K562 (cell line): ENCODE data around the gene SCN1A. TPM values are rescaled to one million over a fixed set of nuclear protein-coding genes. Genes with fewer than 3 reads are reported as not detected.

ENCODE experiments used
- ATAC-seq: fragments of 200-7000 bp; cut with Tn5 transposase; 3 replicates; pipeline ENCODE4 v1.9.1; 2020; ENCODE audit warnings: moderate library complexity
- BruUV-seq: library from RNA; stranded (reverse); fragments of 400-500 nt; replicated peaks from 2 replicates; lab custom pipeline; 2021; lab: Mats Ljungman, UMichigan
- CTCF ChIA-PET: fragments of 300-600 bp; formaldehyde crosslinking; extraction: SDS; loops from one replicate; lab custom pipeline; 2021; ENCODE audit warnings: low intra/inter-chr PET ratio; lab: Yijun Ruan, JAX
- POLR2A ChIA-PET: fragments of 300-600, 350-650 bp; sonication (Branson Sonifier 250); formaldehyde crosslinking; extraction: SDS; loops from one replicate; lab custom pipeline; 2021; ENCODE audit warnings: antibody characterized with exemption, inconsistent platforms; lab: Yijun Ruan, JAX
- DNase-seq, 4 experiments: peaks; one replicate each; pipeline versions ENCODE4 v3.0.0 to v3.0.0-alpha.2; 2011 to 2018; ENCODE audit warnings: low spot score in 3 of 4, mixed read lengths in 3 of 4; ENCODE audit errors: extremely low read depth in 1 of 4
- FAIRE-seq: peaks from 2 replicates; lab custom pipeline; 2011; peaks lifted over from hg19 to GRCh38; lab: Jason Lieb, UNC
- H2AFZ ChIP-seq: 2 replicates; pipeline ENCODE4 v1.6.0; 2011; ENCODE audit warnings: low read depth, low read length, control low read depth, inconsistent platforms
- H3K27ac ChIP-seq: fragments of 200-600 bp; 3 replicates; pipeline ENCODE4 v1.8.0; 2011; ENCODE audit warnings: low read depth, mild to moderate bottlenecking, control low read depth, inconsistent platforms, low read length, moderate library complexity, mixed read lengths; ENCODE audit errors: extremely low read depth
- H3K27me3 ChIP-seq, 2 experiments: fragments of 300-600 bp in 1 of 2; 2 replicates in 1 of 2; 3 replicates in 1 of 2; pipeline versions ENCODE4 v1.6.0 to v1.8.0; 2011; ENCODE audit warnings: inconsistent platforms in 2 of 2, low read length in 2 of 2, mild to moderate bottlenecking in 1 of 2, mixed read lengths in 1 of 2, moderate library complexity in 1 of 2; ENCODE audit not compliant: control insufficient read depth in 2 of 2, insufficient read depth in 2 of 2
- H3K36me3 ChIP-seq: fragments of 300-600 bp; 3 replicates; pipeline ENCODE4 v1.8.0; 2011; ENCODE audit warnings: mild to moderate bottlenecking, low read length, inconsistent platforms; ENCODE audit not compliant: control insufficient read depth, insufficient read depth
- H3K4me1 ChIP-seq, 2 experiments: fragments of 200-600 bp in 1 of 2; replicated peaks in 1 of 2; 2 replicates in 1 of 2; 3 replicates in 1 of 2; pipeline versions ENCODE4 v1.5.1 to v1.8.0; 2011; ENCODE audit warnings: inconsistent platforms in 2 of 2, low read length in 2 of 2, mild to moderate bottlenecking in 1 of 2, mixed read lengths in 1 of 2, moderate library complexity in 1 of 2; ENCODE audit not compliant: control insufficient read depth in 2 of 2, insufficient read depth in 2 of 2
- H3K4me2 ChIP-seq: 2 replicates; pipeline ENCODE4 v1.6.1; 2011; ENCODE audit warnings: low read length, control low read depth, inconsistent platforms, mixed read lengths; ENCODE audit not compliant: insufficient read depth
- H3K4me3 ChIP-seq: fragments of 200-600 bp; sonication (generic), shearing (Covaris generic); 2 replicates; pipeline ENCODE4 v1.5.1; 2016; ENCODE audit warnings: control low read depth, inconsistent platforms
- H3K79me2 ChIP-seq: fragments of 200-600 bp; 3 replicates; pipeline ENCODE4 v1.8.0; 2011; ENCODE audit warnings: low read length, inconsistent platforms; ENCODE audit not compliant: control insufficient read depth, insufficient read depth
- H3K9ac ChIP-seq, 2 experiments: 2 replicates each; pipeline versions ENCODE4 v1.6.0 to v1.6.1; 2011; ENCODE audit warnings: low read depth in 2 of 2, low read length in 2 of 2, control low read depth in 1 of 2, inconsistent platforms in 1 of 2, mild to moderate bottlenecking in 1 of 2, mixed read lengths in 1 of 2; ENCODE audit not compliant: insufficient read depth in 1 of 2
- H3K9me1 ChIP-seq: one replicate; pipeline ENCODE4 v1.6.0; 2011; ENCODE audit warnings: inconsistent platforms, mild to moderate bottlenecking, low read length, moderate library complexity; ENCODE audit not compliant: control insufficient read depth, insufficient read depth
- H3K9me3 ChIP-seq: replicated peaks from 2 replicates; pipeline ENCODE4 v1.5.1; 2011; ENCODE audit warnings: low read depth, low read length, inconsistent platforms; ENCODE audit not compliant: control insufficient read depth, insufficient read depth
- H4K20me1 ChIP-seq: replicated peaks from 2 replicates; pipeline ENCODE4 v1.6.1; 2011; ENCODE audit warnings: low read length, inconsistent platforms, mixed read lengths; ENCODE audit not compliant: control insufficient read depth, insufficient read depth
- ELF1 ChIP-seq: fragments of 200-800 bp; sonication (Bioruptor generic); IDR thresholded peaks from 2 replicates; pipeline ENCODE4 v1.6.1; 2016; ENCODE audit warnings: missing genetic modification characterization, missing compliant biosample characterization
- POLR2A ChIP-seq: fragments of 450-650 bp; conservative IDR thresholded peaks from 2 replicates; pipeline ENCODE4 v1.6.1; 2016
- POLR3A ChIP-seq: IDR thresholded peaks from 2 replicates; pipeline ENCODE4 v1.6.1; 2011; ENCODE audit warnings: borderline replicate concordance, mild to moderate bottlenecking, moderate library complexity; ENCODE audit not compliant: insufficient read length, insufficient read depth; ENCODE audit errors: extremely low read depth
- RBM14 ChIP-seq: fragments of 200-400 bp; formaldehyde crosslinking; IDR thresholded peaks from 2 replicates; pipeline ENCODE4 v1.6.1; 2018; ENCODE audit warnings: low read depth, mild to moderate bottlenecking, low read length, moderate library complexity, borderline replicate concordance; ENCODE audit not compliant: insufficient read depth
- ZNF408 ChIP-seq: fragments of 250-450 bp; sonication (Bioruptor Pico); IDR thresholded peaks from 2 replicates; pipeline ENCODE4 v1.4.0; 2020; ENCODE audit warnings: low read depth, mild to moderate bottlenecking, moderate library complexity
- ZNF551 ChIP-seq: fragments of 250-450 bp; sonication (Bioruptor Pico); IDR thresholded peaks from 2 replicates; pipeline ENCODE4 v1.5.0; 2021; ENCODE audit warnings: mild to moderate bottlenecking, moderate library complexity
- ZSCAN32 ChIP-seq: fragments of 450-650 bp; formaldehyde crosslinking; IDR thresholded peaks from 2 replicates; pipeline ENCODE4 v1.4.0; 2020; ENCODE audit warnings: mild to moderate bottlenecking, moderate library complexity
- WGBS: fragments of 100-300 bp; shearing (Covaris generic); methylation state at CpG from one replicate; pipeline ENCODE4 v1.1.6; 2016; ENCODE audit warnings: low coverage, mixed read lengths; ENCODE audit not compliant: insufficient coverage; ENCODE audit errors: missing lambda C conversion rate; 5-methylcytosine and 5-hydroxymethylcytosine counted together
- in situ Hi-C: fragments of 300-500 bp; cut with MboI; formaldehyde crosslinking; loops from 4 replicates; pipeline ENCODE4 v1.15.0; 2018; ENCODE audit warnings: inconsistent platforms, mixed read lengths
- intact Hi-C: fragments of 100-400 bp; cut with micrococcal nuclease; formaldehyde crosslinking; loops from 2 replicates; pipeline ENCODE4 v1.14.2; 2022
- polyA plus RNA-seq, 8 experiments: library from polyadenylated mRNA; depleted of rRNA in 4 of 8; stranded (reverse) in 5 of 8; unstranded in 3 of 8; fragments of >200 nt; fragmentation: Nextera tagmentation in 2 of 8; fragmentation: Illumina TruSeq in 1 of 8; extraction: Ambion mirVana in 2 of 8; extraction: Trizol in 1 of 8; gene quantifications; 2 replicates each; pipeline versions ENCODE4 v1.2.1 to v1.2.3, GENCODE V29; 2011 to 2014; ENCODE audit warnings: inconsistent platforms in 1 of 8, missing spikeins in 1 of 8
- total RNA-seq, 7 experiments: library from RNA; depleted of rRNA in 6 of 7; stranded (reverse); fragments of >200 nt in 6 of 7; fragmentation: Illumina TruSeq in 2 of 7; extraction: Trizol in 2 of 7; gene quantifications; 2 replicates each; pipeline versions ENCODE4 v1.2.1 to v1.2.3, GENCODE V29; 2011 to 2021; ENCODE audit warnings: low replicate concordance in 1 of 7
- TF ChIP-seq, protein P1 (sequence below): fragments of 150-350 bp; conservative IDR thresholded peaks from 2 replicates; pipeline ENCODE4 v1.6.1; 2014; ENCODE audit warnings: low read length
- TF ChIP-seq, protein P2 (sequence below), 2 experiments: fragments of 450-650 bp; IDR thresholded peaks; 2 replicates each; pipeline ENCODE4 v1.6.1; 2018; ENCODE audit warnings: mild to moderate bottlenecking in 2 of 2, low read depth in 1 of 2; ENCODE audit not compliant: partially characterized antibody in 2 of 2
- TF ChIP-seq, protein P3 (sequence below), 3 experiments: fragments of 200-800 bp in 1 of 3; sonication (Bioruptor generic) in 1 of 3; sonication (generic) in 1 of 3; formaldehyde crosslinking in 1 of 3; IDR thresholded peaks; 2 replicates each; pipeline versions ENCODE4 v1.6.1 to v1.8.0; 2016 to 2022; ENCODE audit warnings: mild to moderate bottlenecking in 2 of 3, missing compliant biosample characterization in 2 of 3, missing genetic modification characterization in 2 of 3, missing genetic modification reagents in 1 of 3

Gene SCN1A
- total and polyA plus RNA-seq, 9 of the 15 experiments (the other 6 are each of a cell fraction or from before 2014, with no cell fraction given): not detected

DNA sequence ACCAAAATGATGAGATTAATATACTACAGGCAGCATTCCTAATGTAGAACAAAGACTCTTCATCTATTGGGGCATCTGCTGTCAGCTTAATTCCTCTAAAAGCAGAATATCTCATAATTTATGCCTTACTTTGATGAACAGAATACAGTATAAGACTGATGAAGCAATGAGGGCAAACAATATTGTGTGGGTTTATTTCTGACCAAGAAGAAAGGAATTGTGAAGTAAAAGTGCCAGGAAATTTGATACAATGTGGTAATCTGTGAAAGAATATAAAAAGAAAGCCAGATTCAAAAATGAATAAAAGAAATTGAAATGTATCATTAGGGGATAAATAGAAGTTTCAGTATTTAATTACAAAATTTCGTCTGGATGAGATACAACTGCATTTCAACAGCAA is 95.5 kb downstream of the SCN1A start:
- CTCF ChIA-PET: no interaction called here
- H3K9me3 ChIP-seq: no peaks in the 10 kb centered on the region
- 0% methylated on average over 1 of the region's 1 CpG for WGBS
- intact Hi-C loops: no loop called here
- H3K27ac ChIP-seq: no peak overlapping the region
- no peaks in the 10 kb centered on the region for H3K9me1 ChIP-seq
- no peaks in the 10 kb centered on the region for H3K79me2 ChIP-seq
- no peak overlapping the region for H3K4me2 ChIP-seq
- no peaks in the 10 kb centered on the region for H4K20me1 ChIP-seq
- FAIRE-seq (no peak), ATAC-seq (no peak), DNase-seq (no peak)
- no TSS peak for BruUV-seq
- in situ Hi-C loops: no loop called here
- no peak overlapping the region for H3K4me3 ChIP-seq
- H3K27me3 ChIP-seq: no peaks in the 10 kb centered on the region
- no peak overlapping the region for H3K9ac ChIP-seq
- POLR2A ChIA-PET: interaction anchor here (0.9 kb wide), 2 partner anchors 8 to 11 kb away, joined by 5 to 6 read pairs; no protein-coding TSS in a partner anchor
- no peaks in the 10 kb centered on the region for H3K36me3 ChIP-seq
- H2AFZ ChIP-seq: no peak overlapping the region
- no peaks in the 10 kb centered on the region for H3K4me1 ChIP-seq
- TF ChIP-seq, protein P1, sequence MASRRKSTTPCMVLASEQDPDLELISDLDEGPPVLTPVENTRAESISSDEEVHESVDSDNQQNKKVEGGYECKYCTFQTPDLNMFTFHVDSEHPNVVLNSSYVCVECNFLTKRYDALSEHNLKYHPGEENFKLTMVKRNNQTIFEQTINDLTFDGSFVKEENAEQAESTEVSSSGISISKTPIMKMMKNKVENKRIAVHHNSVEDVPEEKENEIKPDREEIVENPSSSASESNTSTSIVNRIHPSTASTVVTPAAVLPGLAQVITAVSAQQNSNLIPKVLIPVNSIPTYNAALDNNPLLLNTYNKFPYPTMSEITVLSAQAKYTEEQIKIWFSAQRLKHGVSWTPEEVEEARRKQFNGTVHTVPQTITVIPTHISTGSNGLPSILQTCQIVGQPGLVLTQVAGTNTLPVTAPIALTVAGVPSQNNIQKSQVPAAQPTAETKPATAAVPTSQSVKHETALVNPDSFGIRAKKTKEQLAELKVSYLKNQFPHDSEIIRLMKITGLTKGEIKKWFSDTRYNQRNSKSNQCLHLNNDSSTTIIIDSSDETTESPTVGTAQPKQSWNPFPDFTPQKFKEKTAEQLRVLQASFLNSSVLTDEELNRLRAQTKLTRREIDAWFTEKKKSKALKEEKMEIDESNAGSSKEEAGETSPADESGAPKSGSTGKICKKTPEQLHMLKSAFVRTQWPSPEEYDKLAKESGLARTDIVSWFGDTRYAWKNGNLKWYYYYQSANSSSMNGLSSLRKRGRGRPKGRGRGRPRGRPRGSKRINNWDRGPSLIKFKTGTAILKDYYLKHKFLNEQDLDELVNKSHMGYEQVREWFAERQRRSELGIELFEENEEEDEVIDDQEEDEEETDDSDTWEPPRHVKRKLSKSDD: no peak
- no peak for TF ChIP-seq ELF1 (tag)
- TF ChIP-seq, protein P2, sequence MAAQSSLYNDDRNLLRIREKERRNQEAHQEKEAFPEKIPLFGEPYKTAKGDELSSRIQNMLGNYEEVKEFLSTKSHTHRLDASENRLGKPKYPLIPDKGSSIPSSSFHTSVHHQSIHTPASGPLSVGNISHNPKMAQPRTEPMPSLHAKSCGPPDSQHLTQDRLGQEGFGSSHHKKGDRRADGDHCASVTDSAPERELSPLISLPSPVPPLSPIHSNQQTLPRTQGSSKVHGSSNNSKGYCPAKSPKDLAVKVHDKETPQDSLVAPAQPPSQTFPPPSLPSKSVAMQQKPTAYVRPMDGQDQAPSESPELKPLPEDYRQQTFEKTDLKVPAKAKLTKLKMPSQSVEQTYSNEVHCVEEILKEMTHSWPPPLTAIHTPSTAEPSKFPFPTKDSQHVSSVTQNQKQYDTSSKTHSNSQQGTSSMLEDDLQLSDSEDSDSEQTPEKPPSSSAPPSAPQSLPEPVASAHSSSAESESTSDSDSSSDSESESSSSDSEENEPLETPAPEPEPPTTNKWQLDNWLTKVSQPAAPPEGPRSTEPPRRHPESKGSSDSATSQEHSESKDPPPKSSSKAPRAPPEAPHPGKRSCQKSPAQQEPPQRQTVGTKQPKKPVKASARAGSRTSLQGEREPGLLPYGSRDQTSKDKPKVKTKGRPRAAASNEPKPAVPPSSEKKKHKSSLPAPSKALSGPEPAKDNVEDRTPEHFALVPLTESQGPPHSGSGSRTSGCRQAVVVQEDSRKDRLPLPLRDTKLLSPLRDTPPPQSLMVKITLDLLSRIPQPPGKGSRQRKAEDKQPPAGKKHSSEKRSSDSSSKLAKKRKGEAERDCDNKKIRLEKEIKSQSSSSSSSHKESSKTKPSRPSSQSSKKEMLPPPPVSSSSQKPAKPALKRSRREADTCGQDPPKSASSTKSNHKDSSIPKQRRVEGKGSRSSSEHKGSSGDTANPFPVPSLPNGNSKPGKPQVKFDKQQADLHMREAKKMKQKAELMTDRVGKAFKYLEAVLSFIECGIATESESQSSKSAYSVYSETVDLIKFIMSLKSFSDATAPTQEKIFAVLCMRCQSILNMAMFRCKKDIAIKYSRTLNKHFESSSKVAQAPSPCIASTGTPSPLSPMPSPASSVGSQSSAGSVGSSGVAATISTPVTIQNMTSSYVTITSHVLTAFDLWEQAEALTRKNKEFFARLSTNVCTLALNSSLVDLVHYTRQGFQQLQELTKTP (IDR thresholded peaks at IDR 0.05; ENCODE audit: low read depth in 1 of 2, partially characterized antibody in 2 of 2): no peak
- TF ChIP-seq RBM14: no peak
- TF ChIP-seq, protein P3, sequence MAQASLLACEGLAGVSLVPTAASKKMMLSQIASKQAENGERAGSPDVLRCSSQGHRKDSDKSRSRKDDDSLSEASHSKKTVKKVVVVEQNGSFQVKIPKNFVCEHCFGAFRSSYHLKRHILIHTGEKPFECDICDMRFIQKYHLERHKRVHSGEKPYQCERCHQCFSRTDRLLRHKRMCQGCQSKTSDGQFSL (CRISPR knock-in tag; IDR thresholded peaks at IDR 0.05): no peak
- TF ChIP-seq, protein P3 (tag; IDR thresholded peaks at IDR 0.05): no peak
- TF ChIP-seq POLR3A: no peak
- no peak for TF ChIP-seq POLR2A
- TF ChIP-seq ZNF408 (CRISPR knock-in tag): no peak
- TF ChIP-seq ZNF551 (CRISPR knock-in tag): no peak
- no peak for TF ChIP-seq ZSCAN32 (CRISPR knock-in tag)
